OCI-LY7 (cell line): ENCODE data around the gene CCDC57. TPM values are rescaled to one million over a fixed set of nuclear protein-coding genes. Genes with fewer than 3 reads are reported as not detected.

Experiments
- BruUV-seq: library from RNA; stranded (reverse); fragments of 400-500 nt; replicated peaks from 2 replicates; lab custom pipeline; 2021; lab: Mats Ljungman, UMichigan
- CTCF ChIA-PET: fragments of 300-600 bp; sonication (Branson Sonifier 250); formaldehyde crosslinking; loops from one replicate; lab custom pipeline; 2022; ENCODE audit warnings: antibody characterized with exemption; ENCODE audit not compliant: unreplicated experiment; lab: Charles Lee
- POLR2A ChIA-PET: fragments of 300-600 bp; sonication (Branson Sonifier 250); formaldehyde crosslinking; loops from one replicate; lab custom pipeline; 2022; ENCODE audit warnings: antibody characterized with exemption; lab: Charles Lee
- DNase-seq: peaks from one replicate; pipeline ENCODE4 v3.0.0-alpha.2; 2015; ENCODE audit warnings: low spot score
- H2AFZ ChIP-seq: fragments of 200-600 bp; sonication (generic), shearing (Covaris generic); 2 replicates; pipeline ENCODE4 v1.6.1; 2014; ENCODE audit warnings: mild to moderate bottlenecking, antibody characterized with exemption, low read length, moderate library complexity
- H3K27ac ChIP-seq: fragments of 200-600 bp; sonication (generic); 2 replicates; pipeline ENCODE4 v1.5.1; 2014; ENCODE audit warnings: mixed run types, low read depth, mild to moderate bottlenecking, moderate library complexity, low read length, inconsistent platforms; ENCODE audit not compliant: poor library complexity, severe bottlenecking
- H3K36me3 ChIP-seq: fragments of 200-600 bp; sonication (generic); 2 replicates; pipeline ENCODE4 v1.6.1; 2014; ENCODE audit warnings: mild to moderate bottlenecking, antibody characterized with exemption, low read length, moderate library complexity, mixed read lengths; ENCODE audit not compliant: insufficient read depth
- H3K4me1 ChIP-seq: fragments of 200-600 bp; sonication (generic); 2 replicates; pipeline ENCODE4 v1.5.1; 2014; ENCODE audit warnings: mild to moderate bottlenecking, low read length; ENCODE audit not compliant: insufficient read depth, poor library complexity, severe bottlenecking
- H3K4me2 ChIP-seq: fragments of 200-600 bp; sonication (generic); 2 replicates; pipeline ENCODE4 v1.6.1; 2014; ENCODE audit warnings: mild to moderate bottlenecking, low read length
- H3K4me3 ChIP-seq: fragments of 200-600 bp; sonication (generic); 2 replicates; pipeline ENCODE4 v1.5.1; 2014; ENCODE audit warnings: mild to moderate bottlenecking, low read depth, low read length; ENCODE audit not compliant: poor library complexity, severe bottlenecking
- H3K79me2 ChIP-seq: fragments of 200-600 bp; sonication (generic); 2 replicates; pipeline ENCODE4 v1.6.1; 2016; ENCODE audit warnings: low read depth, mild to moderate bottlenecking, low read length, moderate library complexity, mixed read lengths; ENCODE audit not compliant: insufficient read depth
- H3K9me2 ChIP-seq: fragments of 200-600 bp; sonication (generic); 2 replicates; pipeline ENCODE4 v1.6.1; 2016; ENCODE audit warnings: mild to moderate bottlenecking, low read length, mixed read lengths; ENCODE audit not compliant: insufficient read depth
- H3K9me3 ChIP-seq: fragments of 200-600 bp; sonication (generic); 2 replicates; pipeline ENCODE4 v1.6.1; 2014; ENCODE audit warnings: mild to moderate bottlenecking, mixed run types, low read length, mixed read lengths
- H4K20me1 ChIP-seq: fragments of 200-600 bp; sonication (generic); 2 replicates; pipeline ENCODE4 v1.6.1; 2014; ENCODE audit warnings: mild to moderate bottlenecking, antibody characterized with exemption, low read length, moderate library complexity, mixed read lengths; ENCODE audit not compliant: insufficient read depth
- CTCF ChIP-seq: fragments of 200-600 bp; sonication (generic); conservative IDR thresholded peaks from 2 replicates; pipeline ENCODE4 v1.5.1; 2014; ENCODE audit warnings: mild to moderate bottlenecking, antibody characterized with exemption, low read length, moderate library complexity, mixed read lengths
- EZH2phosphoT487 ChIP-seq: fragments of 200-600 bp; sonication (generic); IDR thresholded peaks from 2 replicates; pipeline ENCODE4 v1.6.1; 2018; ENCODE audit warnings: low read depth, borderline replicate concordance, mild to moderate bottlenecking, mixed run types, antibody characterized with exemption, low read length, moderate library complexity, mixed read lengths
- intact Hi-C: fragments of 100-400 bp; cut with micrococcal nuclease; formaldehyde crosslinking; loops from one replicate; pipeline ENCODE4 v1.10.0; 2022; ENCODE audit not compliant: unreplicated experiment
- total RNA-seq, 2 experiments: library from RNA; depleted of rRNA in 1 of 2; stranded (reverse); fragments of >200 nt in 1 of 2; shearing (Covaris generic) in 1 of 2; gene quantifications; 2 replicates each; pipeline ENCODE4 v1.2.3, GENCODE V29; 2014 to 2022

CCDC57 gene
- total RNA-seq, 2 experiments from 2014 or later: 34.5 to 58.7 TPM

DNA sequence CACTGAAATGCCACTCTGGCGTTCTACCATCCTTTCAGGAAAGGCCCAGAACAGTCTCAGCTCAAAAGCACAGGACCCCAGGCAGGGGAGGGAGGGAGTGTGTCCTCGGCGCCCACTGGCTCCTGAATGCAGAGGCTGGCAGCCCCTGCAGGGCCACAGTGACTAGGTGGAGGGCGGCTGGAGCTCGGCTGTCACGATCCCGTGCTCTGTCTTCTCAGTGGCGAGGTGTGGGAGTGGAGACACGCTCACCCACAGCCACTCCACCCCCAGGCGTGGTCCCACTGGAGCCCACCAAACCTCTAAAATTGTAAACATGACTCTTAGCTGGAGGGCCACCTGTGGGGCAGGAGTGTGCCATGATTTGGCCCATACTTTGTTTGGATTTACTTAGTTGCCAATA lies 98.2 kb downstream of the CCDC57 start:
- Histone ChIP-seq H4K20me1 (no peaks in the 10 kb centered on the region), H3K9me2 (no peaks in the 10 kb centered on the region), H2AFZ (no peak overlapping the region), H3K9me3 (no peaks in the 10 kb centered on the region), H3K79me2 (no peaks in the 10 kb centered on the region), H3K36me3 (no peaks in the 10 kb centered on the region), H3K4me1 (no peaks in the 10 kb centered on the region), H3K27ac (no peak overlapping the region), H3K4me2 (no peak overlapping the region), H3K4me3 (no peak overlapping the region)
- no peak for TF ChIP-seq EZH2phosphoT487
- TF ChIP-seq CTCF: no peak
- DNase-seq: no peak
- CTCF ChIA-PET: no interaction called here
- POLR2A ChIA-PET: no interaction called here
- BruUV-seq: no TSS peak
- intact Hi-C loops: no loop called here

DNA sequence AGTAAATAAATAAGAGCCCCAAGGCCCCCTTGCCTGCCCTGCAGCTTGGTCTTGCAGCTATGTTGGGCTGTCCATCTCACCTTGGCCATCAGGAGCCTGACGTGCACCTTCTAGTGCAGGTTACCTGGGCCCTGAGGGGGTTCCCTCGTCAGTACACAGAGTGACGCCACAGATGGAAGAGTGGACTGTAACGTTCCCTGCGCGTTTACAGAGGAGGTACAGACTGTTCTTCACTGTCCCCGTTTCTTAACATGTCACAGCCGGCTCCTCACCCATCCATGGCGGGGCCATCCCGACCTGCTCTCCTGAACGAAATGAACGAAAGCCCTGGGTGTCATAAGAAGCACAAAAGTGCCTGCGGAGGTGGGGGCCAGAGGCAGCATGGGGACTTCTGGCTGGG lies 98.7 kb downstream of the CCDC57 start:
- Histone ChIP-seq H3K9me2 (no peaks in the 10 kb centered on the region), H4K20me1 (no peaks in the 10 kb centered on the region), H3K4me2 (no peak overlapping the region), H2AFZ (no peak overlapping the region), H3K79me2 (no peaks in the 10 kb centered on the region), H3K9me3 (no peaks in the 10 kb centered on the region), H3K27ac (no peak overlapping the region), H3K4me3 (no peak overlapping the region), H3K36me3 (no peaks in the 10 kb centered on the region), H3K4me1 (no peaks in the 10 kb centered on the region)
- BruUV-seq: no TSS peak
- ChIA-PET POLR2A (no interaction called here), CTCF (no interaction called here)
- TF ChIP-seq CTCF: no peak
- no peak for TF ChIP-seq EZH2phosphoT487
- DNase-seq: no peak
- intact Hi-C loops: no loop called here

DNA sequence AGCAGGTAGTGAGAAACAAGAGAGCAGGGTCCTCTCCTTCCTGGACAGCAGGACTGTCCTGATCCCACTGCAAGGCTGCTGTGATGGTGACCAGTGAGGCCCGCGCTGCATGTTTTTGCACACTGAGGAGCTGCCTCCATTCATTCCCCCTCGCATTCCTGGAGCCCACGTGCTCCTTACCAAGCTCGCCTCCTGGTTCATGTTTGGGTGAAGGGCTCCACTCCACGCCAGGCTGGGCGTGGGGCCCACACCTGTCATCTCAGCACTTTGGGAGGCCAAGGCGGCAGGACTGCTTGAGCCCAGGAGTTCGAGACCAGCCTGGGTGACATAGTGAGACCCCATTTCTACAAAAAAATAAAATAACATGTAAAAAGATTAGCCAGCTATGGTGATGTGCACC lies 99.2 kb downstream of the CCDC57 start:
- H3K36me3 ChIP-seq: no peaks in the 10 kb centered on the region
- H3K27ac ChIP-seq: no peak overlapping the region
- CTCF ChIA-PET: no interaction called here

More for the DNA sequence above, 99.2 kb downstream of the CCDC57 start:
- no peak overlapping the region for H3K4me3 ChIP-seq
- H4K20me1 ChIP-seq: no peaks in the 10 kb centered on the region
- no peak overlapping the region for H2AFZ ChIP-seq
- H3K9me3 ChIP-seq: no peaks in the 10 kb centered on the region
- BruUV-seq: no TSS peak
- H3K4me1 ChIP-seq: no peaks in the 10 kb centered on the region
- DNase-seq: no peak
- H3K4me2 ChIP-seq: no peak overlapping the region
- H3K79me2 ChIP-seq: no peaks in the 10 kb centered on the region
- intact Hi-C loops: no loop called here
- no peaks in the 10 kb centered on the region for H3K9me2 ChIP-seq
- no peak for TF ChIP-seq CTCF
- no peak for TF ChIP-seq EZH2phosphoT487
- POLR2A ChIA-PET: no interaction called here
